Activated naive CD8-positive, alpha-beta T cell treated with anti-CD3 and anti-CD28 coated beads, Interleukin-2, amount 50 U/mL, for 16 hours (primary cell): ENCODE results near the gene PYGM.
"Not testable (repeated sequence)": the region's sequence is repeated elsewhere in the genome, so short reads cannot be mapped to it uniquely, and the experiment has no call there.

Experiments
- DNase-seq: peaks from one replicate; pipeline ENCODE4 v3.0.0-alpha.2; 2020; ENCODE audit warnings: low read depth, low spot score

Gene PYGM

DNA sequence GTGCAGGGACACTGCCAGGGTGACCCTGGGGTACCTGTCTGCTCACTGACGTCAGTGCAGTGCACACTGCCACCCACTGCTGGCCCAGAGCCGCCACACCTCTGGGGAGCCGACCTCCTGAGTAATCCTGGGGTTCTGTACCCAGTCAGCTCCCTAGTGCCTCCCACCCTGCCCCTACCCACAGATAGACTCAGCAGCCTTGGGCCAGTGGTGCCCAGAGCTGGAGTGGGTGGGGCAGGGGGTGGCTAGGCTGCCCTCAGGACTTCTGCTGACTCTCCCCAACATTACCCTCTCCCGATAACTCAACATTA lies 42.6 kb downstream of the PYGM start:
- no peak for DNase-seq

DNA sequence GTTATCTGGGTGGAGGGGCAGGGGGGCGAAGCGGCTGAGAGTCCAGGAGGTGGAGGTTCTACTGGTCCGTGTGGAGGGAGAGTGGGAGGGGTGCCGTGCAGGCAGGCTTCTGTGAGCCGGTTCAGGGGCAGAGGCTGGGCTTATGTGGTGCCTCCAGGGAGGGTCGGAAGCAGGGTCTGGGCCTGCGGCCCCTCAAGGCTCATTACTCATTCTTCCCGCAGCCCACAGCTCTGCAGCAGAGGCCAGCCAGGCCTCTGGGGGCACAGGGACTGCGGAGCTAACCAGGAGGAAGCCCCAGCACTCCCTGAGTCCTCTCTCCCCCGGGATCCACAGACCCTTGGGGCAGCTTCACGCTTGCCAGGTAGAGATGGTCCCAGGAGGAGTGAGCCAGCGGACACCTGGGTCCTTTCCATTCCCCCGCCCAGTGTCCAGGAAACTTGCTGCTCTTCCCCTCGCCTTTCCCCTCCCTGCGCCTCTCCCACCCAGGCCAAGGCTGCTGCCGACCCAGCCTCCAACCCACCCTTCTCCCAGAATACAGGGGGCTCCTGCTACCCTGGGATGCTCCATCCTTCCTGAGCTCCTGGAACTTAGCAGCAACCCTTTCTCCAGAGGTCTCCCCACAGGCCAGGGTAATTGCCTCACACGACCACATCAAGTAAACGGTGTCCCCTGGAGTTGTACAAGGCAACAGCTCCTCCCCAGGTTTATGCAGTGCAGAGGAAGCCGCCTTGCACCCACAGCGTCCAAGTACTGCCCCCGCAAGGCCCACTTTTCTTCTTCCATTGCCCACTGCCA lies 43.1 kb downstream of the PYGM start:
- DNase-seq = no peak

GRCh38 chr11:64715756-64716472 lies 43.9 kb downstream of the PYGM start:
- DNase-seq = no peak

DNA sequence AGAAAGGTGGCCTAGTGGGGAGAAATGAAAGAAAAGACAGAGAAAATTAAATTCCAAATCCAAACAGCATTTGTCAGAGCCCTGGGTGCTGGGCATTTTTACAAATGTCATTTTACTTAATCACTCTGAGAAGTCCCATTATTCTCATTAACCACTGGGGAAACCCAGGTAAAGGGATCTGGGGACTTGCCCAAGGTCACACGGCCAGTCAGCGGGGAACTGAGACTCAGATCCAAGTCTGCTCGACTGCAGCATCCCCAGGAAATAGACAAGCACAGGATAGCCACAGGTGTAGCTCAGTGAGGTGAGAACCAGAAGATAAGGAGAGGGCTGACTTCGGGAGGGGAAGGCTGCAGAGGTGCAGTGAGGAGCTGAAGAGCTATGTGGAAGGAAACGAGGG lies 44.7 kb downstream of the PYGM start:
- no peak for DNase-seq

DNA sequence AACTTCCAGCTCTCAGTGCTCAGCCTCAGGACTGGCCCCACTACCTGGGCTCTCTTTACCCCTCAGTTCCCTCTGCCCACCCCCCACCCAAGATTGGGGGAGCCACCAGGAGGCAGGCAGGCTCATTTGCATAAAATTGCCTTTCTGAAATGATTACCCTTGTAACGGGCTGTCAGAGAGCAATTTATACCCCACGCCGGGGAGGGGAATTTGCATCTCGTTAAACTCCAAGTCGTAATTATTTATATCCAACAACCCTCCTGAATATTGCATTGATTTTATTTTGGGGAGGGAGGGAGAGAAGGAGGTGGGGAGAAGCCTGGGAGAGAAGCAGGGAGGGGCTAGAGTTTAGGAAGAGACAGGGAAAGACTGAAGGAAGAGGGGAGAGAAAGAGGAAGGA lies 45.1 kb downstream of the PYGM start:
- no peak for DNase-seq

DNA sequence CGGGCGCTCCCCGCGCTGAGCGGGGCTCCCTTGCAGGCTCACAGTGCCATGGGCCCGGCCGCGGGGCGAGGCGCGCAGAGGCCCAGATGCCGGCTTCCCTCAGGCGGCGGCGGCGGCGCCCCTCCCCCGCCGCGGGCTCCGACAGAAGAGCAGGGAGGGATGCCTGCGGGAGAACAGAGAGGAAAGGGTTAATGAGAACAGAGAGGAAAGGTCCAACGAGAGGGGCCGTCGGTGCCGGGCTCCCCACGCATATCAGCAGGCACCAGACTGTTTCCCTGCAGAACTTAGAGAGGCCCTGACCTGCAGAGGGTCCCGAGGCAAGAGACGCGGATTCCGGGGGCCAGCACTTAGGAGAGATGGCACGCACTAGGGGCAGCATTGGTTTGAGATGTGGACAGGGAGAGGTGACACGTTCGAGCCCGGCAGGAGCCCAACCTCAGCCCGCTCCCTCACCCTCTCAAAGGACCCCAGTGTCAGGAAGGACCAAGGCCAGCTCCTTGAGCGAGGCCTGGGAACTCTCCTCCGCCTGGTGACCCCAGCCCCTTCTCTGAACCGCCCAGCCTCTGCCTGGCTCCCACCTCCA lies 45.9 kb downstream of the PYGM start:
- no peak for DNase-seq

- no peak for DNase-seq
Observed at GRCh38 chr11:64713016-64713707, 46.6 kb downstream of the PYGM start.

DNA sequence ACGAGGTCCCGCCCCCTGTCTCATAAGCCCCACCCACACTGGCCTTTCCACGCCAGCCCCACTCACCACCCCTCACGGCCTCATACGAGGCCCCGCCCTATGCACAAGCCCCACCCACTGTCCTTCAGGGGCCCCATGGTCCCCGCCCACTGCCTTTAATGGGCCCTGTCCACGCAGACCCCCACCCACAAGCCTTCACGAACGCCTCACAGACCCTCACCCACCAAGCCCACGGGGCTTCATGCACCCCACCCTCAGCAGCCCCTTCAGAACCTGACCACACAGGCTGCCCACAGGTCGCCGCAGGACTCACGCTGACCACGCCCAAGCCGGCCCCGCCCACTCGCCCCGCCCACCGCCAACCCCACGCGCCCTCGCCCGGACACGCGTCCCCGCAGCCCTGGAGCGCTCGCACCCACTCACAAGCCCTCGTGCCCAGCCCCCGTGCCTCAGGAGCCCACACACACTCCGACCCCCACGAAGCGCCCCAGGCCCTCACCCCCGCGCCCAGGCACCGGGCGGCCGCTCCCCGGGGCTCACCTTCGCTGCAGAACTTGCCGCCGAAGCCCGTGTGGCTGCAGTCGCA lies 47.3 kb downstream of the PYGM start:
- no peak for DNase-seq

DNA sequence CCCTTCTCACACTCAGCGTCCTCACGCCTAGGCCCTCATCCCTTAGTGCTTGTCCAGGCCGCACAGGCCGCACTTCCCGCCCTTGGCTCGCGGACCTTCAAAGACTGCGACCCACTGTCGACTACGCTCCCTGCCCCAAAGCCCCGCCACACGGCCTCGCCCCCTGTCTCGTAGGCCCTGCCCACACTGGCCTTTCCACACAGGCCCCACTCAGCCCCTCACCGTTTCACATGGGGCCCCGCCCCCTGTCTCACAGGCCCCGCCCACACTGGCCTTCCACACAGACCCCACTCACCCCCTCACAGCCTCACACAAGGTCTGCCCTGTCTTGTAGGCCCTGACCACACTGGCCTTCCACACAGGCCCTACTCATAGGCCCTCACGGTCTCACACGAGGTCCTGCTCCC lies 47.8 kb downstream of the PYGM start:
- DNase-seq = no peak

DNA sequence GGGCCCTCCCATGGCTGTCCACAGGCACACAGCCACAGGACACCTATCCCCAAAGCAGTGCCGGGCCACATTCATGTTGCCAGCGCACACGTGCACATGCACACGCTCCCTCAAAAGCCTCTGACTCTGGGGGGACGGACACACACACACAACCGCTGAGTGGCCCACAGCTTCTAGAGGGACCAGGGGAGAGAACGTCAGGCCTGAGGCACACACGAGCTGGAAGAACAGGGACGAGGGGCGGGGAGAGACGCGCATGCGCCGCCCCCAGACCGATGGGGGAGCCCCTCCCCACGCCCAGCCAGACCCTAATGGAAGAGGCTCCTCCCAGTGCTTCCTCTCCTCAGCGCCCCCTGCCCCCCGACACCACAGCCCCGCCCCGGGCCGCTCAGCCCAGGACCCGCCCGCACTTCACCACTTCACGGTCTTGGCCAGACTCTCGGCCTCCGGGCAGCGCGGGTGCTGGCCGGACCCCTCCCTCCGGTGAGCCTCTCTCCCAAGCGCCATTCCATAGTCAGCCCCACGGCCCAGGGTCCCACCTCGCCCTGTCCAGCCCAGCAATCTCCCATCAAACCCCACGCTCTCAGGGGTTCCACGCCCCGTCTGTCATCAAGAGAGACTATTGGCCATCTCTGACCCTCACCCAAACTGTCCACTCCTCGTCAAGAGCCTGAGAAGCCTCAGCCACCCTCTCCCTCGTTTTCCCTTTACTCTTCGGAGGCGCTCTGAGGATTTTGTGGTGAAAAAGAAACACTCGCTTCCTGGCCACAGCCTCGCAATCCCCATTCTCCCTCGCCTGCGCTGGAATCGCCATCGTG lies 48.4 kb downstream of the PYGM start:
- DNase-seq = no peak

DNA sequence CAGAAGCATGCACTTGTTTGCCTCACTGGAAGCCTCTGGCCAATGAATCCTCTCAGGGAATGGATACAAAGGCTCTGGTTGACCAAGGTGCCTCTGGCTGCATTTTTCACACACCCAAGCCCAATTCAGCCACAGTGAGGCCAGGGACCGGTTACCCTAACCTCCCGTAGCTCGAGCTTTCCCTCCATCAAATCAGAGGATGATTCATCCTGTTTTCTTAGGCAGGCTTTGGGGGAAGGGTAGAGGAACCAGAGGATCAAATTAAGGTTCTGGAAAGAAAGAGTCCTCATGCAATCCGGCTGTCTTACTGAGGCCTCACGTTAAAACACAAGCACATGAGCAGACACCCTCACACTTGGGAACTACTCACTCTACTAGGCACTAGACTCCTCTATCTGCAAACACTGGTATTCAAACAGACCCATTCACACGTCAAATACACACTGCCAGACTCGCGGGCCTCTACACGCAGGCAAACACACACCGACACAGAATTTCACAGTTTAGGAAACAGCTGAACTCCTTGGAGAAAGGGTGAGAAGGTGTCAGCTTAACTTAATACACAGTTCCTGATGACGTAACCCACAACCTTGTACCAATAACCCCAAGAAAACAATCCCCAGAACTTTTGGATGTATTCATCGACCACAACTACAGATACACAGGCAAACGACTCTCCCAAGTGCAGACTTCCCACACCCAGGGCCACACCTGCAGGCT lies 49.2 kb downstream of the PYGM start:
- no peak for DNase-seq

GRCh38 chr11:64705501-64705900 lies 54.3 kb downstream of the PYGM start:
- no peak for DNase-seq

DNA sequence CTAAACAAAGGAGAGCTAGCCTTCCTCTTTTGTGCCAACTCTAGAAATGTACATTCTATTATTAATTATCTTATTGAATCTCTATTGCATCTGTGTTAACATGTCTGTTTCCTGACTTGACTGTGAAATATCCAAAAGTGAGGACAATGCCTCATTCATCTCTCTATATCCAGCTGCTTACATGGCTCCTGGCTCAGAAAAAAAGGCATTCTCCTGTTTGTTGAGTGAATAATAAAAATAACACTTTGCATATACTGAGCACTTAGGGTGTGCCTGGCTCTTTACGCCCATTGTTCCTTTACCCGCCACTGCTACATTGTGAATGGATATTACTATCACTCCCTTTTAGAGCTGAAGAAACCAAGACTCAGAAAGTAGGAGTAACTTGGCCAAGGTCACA lies 56.7 kb downstream of the PYGM start:
- no peak for DNase-seq

GRCh38 chr11:64701956-64702355 lies 57.8 kb downstream of the PYGM start:
- DNase-seq = not testable (repeated sequence)

DNA sequence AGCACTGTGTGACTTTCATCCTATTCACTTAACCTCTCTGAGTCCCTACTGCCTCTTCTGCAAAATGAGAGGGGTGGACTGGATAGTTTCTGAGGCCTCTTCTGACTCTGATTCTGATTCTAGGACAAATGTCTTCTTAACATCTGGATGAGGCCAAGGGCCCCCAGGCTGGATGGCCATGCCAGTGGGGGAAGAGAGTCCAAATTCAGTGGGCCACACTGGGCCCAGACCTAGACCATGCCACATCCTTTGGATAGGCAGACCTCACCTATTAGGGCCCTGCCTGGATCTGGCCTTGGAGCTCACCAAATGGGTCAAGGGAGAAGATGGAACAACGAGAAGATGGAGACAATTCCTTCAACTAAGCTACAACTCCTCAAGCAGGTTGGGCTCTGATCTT lies 61.3 kb downstream of the PYGM start:
- DNase-seq = no peak

- no peak for DNase-seq
Observed at GRCh38 chr11:64697663-64698375, 62.0 kb downstream of the PYGM start.
